BJ (cell line): ENCODE data around the gene CPED1. TPM values are rescaled to one million over a fixed set of nuclear protein-coding genes. Genes with fewer than 3 reads are reported as not detected.
A peak's percentile ranks its signal among the peaks of the same experiment; 100 is the strongest.
"Not testable (repeated sequence)": the region's sequence is repeated elsewhere in the genome, so short reads cannot be mapped to it uniquely, and the experiment has no call there.

Experiments
- CTCF ChIA-PET: fragments of 350-600 bp; formaldehyde crosslinking; extraction: SDS; loops from one replicate; lab custom pipeline; 2021; ENCODE audit warnings: antibody characterized with exemption, inconsistent platforms; lab: Yijun Ruan, JAX
- POLR2A ChIA-PET: fragments of 300-600 bp; sonication (Branson Sonifier 250); formaldehyde crosslinking; extraction: SDS; loops from one replicate; lab custom pipeline; 2021; ENCODE audit warnings: antibody characterized with exemption; lab: Charles Lee
- DNase-seq: peaks from one replicate; pipeline ENCODE4 v3.0.0-alpha.2; 2011; ENCODE audit warnings: low read depth
- H3K27me3 ChIP-seq: 2 replicates; pipeline ENCODE4 v1.6.0; 2011; ENCODE audit warnings: low read length; ENCODE audit not compliant: control insufficient read depth, insufficient read depth
- H3K36me3 ChIP-seq: 2 replicates; pipeline ENCODE4 v1.5.1; 2011; ENCODE audit warnings: low read length; ENCODE audit not compliant: control insufficient read depth, insufficient read depth
- H3K4me3 ChIP-seq: 2 replicates; pipeline ENCODE4 v1.5.1; 2011; ENCODE audit warnings: low read depth, mild to moderate bottlenecking, control low read depth, low read length
- CTCF ChIP-seq: IDR thresholded peaks from 2 replicates; pipeline ENCODE4 v1.5.1; 2011; ENCODE audit warnings: low read depth, mild to moderate bottlenecking, control low read depth, inconsistent platforms, low read length, moderate library complexity; ENCODE audit not compliant: insufficient read depth
- polyA plus RNA-seq: library from polyadenylated mRNA; depleted of rRNA; stranded (reverse); fragments of >200 nt; gene quantifications from 2 replicates; pipeline ENCODE4 v1.2.3, GENCODE V29; 2011

Gene CPED1
- polyA plus RNA-seq, 1 experiment = 18.3 TPM

- Histone ChIP-seq H3K36me3 (no peaks in the 10 kb centered on the region), H3K4me3 (no peak overlapping the region), H3K27me3 (no peaks in the 10 kb centered on the region)
- no peak for TF ChIP-seq CTCF
- POLR2A ChIA-PET = no interaction called here
- CTCF ChIA-PET = no interaction called here
- DNase-seq = peak; percentile 16
Measured at GRCh38 chr7:121235201-121235600, 246.7 kb downstream of the CPED1 start.

GRCh38 chr7:121237601-121238000 lies 249.1 kb downstream of the CPED1 start:
- no peaks in the 10 kb centered on the region for H3K36me3 ChIP-seq
- DNase-seq = no peak
- H3K4me3 ChIP-seq = no peak overlapping the region
- POLR2A ChIA-PET = no interaction called here
- TF ChIP-seq CTCF = no peak
- CTCF ChIA-PET = no interaction called here
- H3K27me3 ChIP-seq = no peaks in the 10 kb centered on the region

GRCh38 chr7:121244120-121244870 lies 255.8 kb downstream of the CPED1 start:
- peaks cover 1% of the 10 kb centered on the region; the same call in 1 of the 2 replicates for H3K36me3 ChIP-seq
- CTCF ChIA-PET = interaction anchor here (1.0 kb wide), 2 partner anchors 13 to 31 kb away, joined by 3 read pairs; no protein-coding TSS in a partner anchor
- no peak for DNase-seq

GRCh38 chr7:121251367-121251766 lies 262.9 kb downstream of the CPED1 start:
- H3K4me3 ChIP-seq, H3K36me3 ChIP-seq, H3K27me3 ChIP-seq, POLR2A ChIA-PET, CTCF ChIA-PET, DNase-seq: not testable (repeated sequence)

More at GRCh38 chr7:121244120-121244870, 255.8 kb downstream of the CPED1 start:
- POLR2A ChIA-PET = no interaction called here
- TF ChIP-seq CTCF = no peak
- Histone ChIP-seq H3K27me3 (no peaks in the 10 kb centered on the region), H3K4me3 (no peak overlapping the region)

- DNase-seq, POLR2A ChIA-PET, CTCF ChIA-PET, H3K36me3 ChIP-seq, H3K4me3 ChIP-seq, H3K27me3 ChIP-seq: not testable (repeated sequence)
Measured at GRCh38 chr7:121252523-121253235, 264.2 kb downstream of the CPED1 start.

- Histone ChIP-seq H3K27me3 (no peaks in the 10 kb centered on the region), H3K4me3 (no peak overlapping the region), H3K36me3 (no peaks in the 10 kb centered on the region)
- no peak for TF ChIP-seq CTCF
- CTCF ChIA-PET = interaction anchor here (1.8 kb wide), 1 partner anchor 53 kb away, joined by 4 read pairs; no protein-coding TSS in a partner anchor
- POLR2A ChIA-PET = no interaction called here
- no peak for DNase-seq
Measured at GRCh38 chr7:121259826-121260225, 271.3 kb downstream of the CPED1 start.
